A549 (cell line): Measurements from ENCODE around the gene SUB1. TPM values are rescaled to one million over a fixed set of nuclear protein-coding genes. Genes with fewer than 3 reads are reported as not detected.
A peak's percentile ranks its signal among the peaks of the same experiment; 100 is the strongest.

Experiments
- ATAC-seq, 2 experiments: fragments of 200-7000 bp in 1 of 2; fragments of >200 bp in 1 of 2; cut with Nextera tagmentation in 1 of 2; cut with Tn5 transposase in 1 of 2; 3 replicates each; pipeline versions ENCODE4 v1.8.0 to v1.9.1; 2018 to 2020; ENCODE audit warnings: mild to moderate bottlenecking in 1 of 2, moderate library complexity in 1 of 2
- CTCF ChIA-PET: fragments of 300-600 bp; sonication (Branson Sonifier 250); formaldehyde crosslinking; extraction: SDS; loops from one replicate; lab custom pipeline; 2021; ENCODE audit warnings: antibody characterized with exemption, inconsistent platforms; lab: Yijun Ruan, JAX
- POLR2A ChIA-PET: fragments of 350-600 bp; formaldehyde crosslinking; extraction: SDS; loops from one replicate; lab custom pipeline; 2021; ENCODE audit warnings: antibody characterized with exemption, inconsistent platforms; lab: Yijun Ruan, JAX
- DNase-seq, 2 experiments: peaks; one replicate each; pipeline versions ENCODE4 v3.0.0 to v3.0.0-alpha.2; 2011 to 2016; ENCODE audit warnings: low read depth in 1 of 2, low spot score in 1 of 2
- FAIRE-seq: peaks from 2 replicates; lab custom pipeline; 2011; peaks lifted over from hg19 to GRCh38; lab: Jason Lieb, UNC
- H3K27ac ChIP-seq, 2 experiments: fragments of >200 bp; sonication (Bioruptor Twin); formaldehyde crosslinking; 3 replicates each; pipeline ENCODE4 v1.5.1; 2016 to 2017
- H3K4me1 ChIP-seq: fragments of >200 bp; sonication (Bioruptor Twin); formaldehyde crosslinking; 3 replicates; pipeline ENCODE4 v1.6.1; 2016
- H3K4me2 ChIP-seq: fragments of >200 bp; sonication (Bioruptor Twin); formaldehyde crosslinking; 3 replicates; pipeline ENCODE4 v1.6.1; 2016
- H3K4me3 ChIP-seq: fragments of >200 bp; sonication (Bioruptor Twin); formaldehyde crosslinking; 3 replicates; pipeline ENCODE4 v1.5.1; 2016
- H3K9me3 ChIP-seq: fragments of >200 bp; sonication (Bioruptor Twin); formaldehyde crosslinking; 3 replicates; pipeline ENCODE4 v1.6.1; 2016
- CBX8 ChIP-seq: fragments of 200-600 bp; sonication (generic); IDR thresholded peaks from 2 replicates; pipeline ENCODE4 v1.6.1; 2016
- CHD4 ChIP-seq: fragments of 200-600 bp; sonication (generic); IDR thresholded peaks from 2 replicates; pipeline ENCODE4 v1.6.1; 2016; ENCODE audit warnings: antibody characterized with exemption, mild to moderate bottlenecking, borderline replicate concordance
- EHMT2 ChIP-seq: fragments of 200-600 bp; sonication (generic); IDR thresholded peaks from 2 replicates; pipeline ENCODE4 v1.6.1; 2016; ENCODE audit warnings: antibody characterized with exemption, low read depth, mild to moderate bottlenecking, moderate library complexity
- JUN ChIP-seq, 2 experiments: fragments of >200 bp; sonication (Bioruptor Twin); formaldehyde crosslinking; IDR thresholded peaks; 2 replicates in 1 of 2; 3 replicates in 1 of 2; pipeline ENCODE4 v1.6.1; 2016 to 2017
- JUNB ChIP-seq: fragments of >200 bp; sonication (Bioruptor Twin); formaldehyde crosslinking; IDR thresholded peaks from 2 replicates; pipeline ENCODE4 v1.6.1; 2016
- KDM1A ChIP-seq: fragments of 200-600 bp; sonication (generic); IDR thresholded peaks from 2 replicates; pipeline ENCODE4 v1.6.1; 2016; ENCODE audit warnings: low read depth, mild to moderate bottlenecking
- POLR2A ChIP-seq: IDR thresholded peaks from 2 replicates; pipeline ENCODE4 v1.6.1; 2012; ENCODE audit warnings: mild to moderate bottlenecking, low read length
- RAD21 ChIP-seq, 2 experiments: fragments of >200 bp in 1 of 2; sonication (Bioruptor Twin) in 1 of 2; formaldehyde crosslinking in 1 of 2; IDR thresholded peaks in 1 of 2; conservative IDR thresholded peaks in 1 of 2; 2 replicates in 1 of 2; 3 replicates in 1 of 2; pipeline ENCODE4 v1.6.1; 2012 to 2018; ENCODE audit warnings: inconsistent platforms in 1 of 2
- SMC3 ChIP-seq: fragments of >200 bp; sonication (Bioruptor Twin); formaldehyde crosslinking; IDR thresholded peaks from 3 replicates; pipeline ENCODE4 v1.6.1; 2018; ENCODE audit warnings: inconsistent platforms
- ZFP36 ChIP-seq: fragments of 450-650 bp; IDR thresholded peaks from 2 replicates; pipeline ENCODE4 v1.6.1; 2014; ENCODE audit warnings: borderline replicate concordance; ENCODE audit not compliant: partially characterized antibody
- ZNF302 ChIP-seq: fragments of 250-450 bp; sonication (Bioruptor Pico); IDR thresholded peaks from 2 replicates; pipeline ENCODE4 v1.9.0; 2021; ENCODE audit warnings: inconsistent platforms, mild to moderate bottlenecking, moderate library complexity
- WGBS: methylation state at CpG from one replicate; pipeline ENCODE4 v1.1.6; 2017; ENCODE audit errors: missing lambda C conversion rate; 5-methylcytosine and 5-hydroxymethylcytosine counted together
- polyA plus RNA-seq, 4 experiments: library from polyadenylated mRNA; depleted of rRNA in 3 of 4; stranded (reverse); fragments of >200 nt; fragmentation: RNase III in 1 of 4; extraction: RNeasy Plus Mini Kit Qiagen cat#74134 plus additional on column Dnase treatment in 1 of 4; gene quantifications; 2 replicates in 3 of 4; 3 replicates in 1 of 4; pipeline ENCODE4 v1.2.3, GENCODE V29; 2011 to 2017
- TF ChIP-seq, protein P1 (sequence below): fragments of >200 bp; sonication (Bioruptor Twin); formaldehyde crosslinking; IDR thresholded peaks from 3 replicates; pipeline ENCODE4 v1.6.1; 2016
- TF ChIP-seq, protein P2 (sequence below): fragments of >200 bp; sonication (Bioruptor Twin); formaldehyde crosslinking; IDR thresholded peaks from 3 replicates; pipeline ENCODE4 v1.5.1; 2016
- TF ChIP-seq, protein P3 (sequence below): fragments of 200-600 bp; sonication (generic); IDR thresholded peaks from 2 replicates; pipeline ENCODE4 v1.6.1; 2016; ENCODE audit warnings: antibody characterized with exemption, mild to moderate bottlenecking, moderate library complexity
- TF ChIP-seq, protein P4 (sequence below): IDR thresholded peaks from 2 replicates; pipeline ENCODE4 v1.6.1; 2012; ENCODE audit warnings: low read depth, borderline replicate concordance

SUB1 gene
- polyA plus RNA-seq, 2 of the 4 experiments (the other 2 are of a cell fraction) = 190 to 450 TPM

DNA sequence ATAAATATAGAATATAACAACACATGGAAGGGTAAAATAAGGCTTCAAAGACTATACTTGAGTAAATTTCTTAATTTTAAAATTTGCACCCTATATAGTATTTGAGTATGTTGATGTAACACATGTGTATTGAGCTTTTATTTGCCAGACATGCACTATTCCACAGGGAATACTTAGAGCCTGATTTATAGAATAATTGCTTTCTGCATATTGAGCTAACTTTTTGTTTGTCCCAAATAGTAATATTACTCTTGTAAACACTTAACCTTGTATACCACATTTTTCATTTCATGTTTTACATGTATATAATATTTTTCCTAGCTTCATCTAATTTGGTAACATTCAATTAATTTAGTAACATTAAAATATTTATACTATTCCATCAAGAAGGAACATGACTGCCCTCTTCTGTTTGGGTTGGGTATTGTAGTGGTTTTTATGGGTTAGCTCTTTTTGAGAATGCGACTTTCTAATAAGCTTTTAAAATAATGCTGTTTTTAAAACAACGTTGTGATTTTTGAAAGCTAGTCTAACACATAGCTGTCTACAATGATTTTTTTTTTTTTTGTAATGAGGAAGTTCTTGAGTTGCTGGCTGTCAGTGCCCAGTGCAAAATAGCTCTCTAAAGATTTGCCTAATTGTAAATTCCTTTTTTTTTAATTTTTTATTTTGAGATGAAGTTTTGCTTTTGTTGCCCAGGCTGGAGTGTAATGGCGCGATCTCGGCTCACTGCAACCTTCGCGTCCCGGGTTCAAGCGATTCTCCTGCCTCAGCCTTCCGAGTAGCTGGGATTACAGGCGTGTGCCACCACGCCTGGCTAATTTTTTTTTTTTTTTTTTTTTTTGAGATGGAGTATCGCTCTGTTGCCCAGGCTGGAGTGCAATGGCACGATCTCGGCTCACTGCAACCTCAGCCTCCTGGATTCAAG lies 4.8 kb downstream of the SUB1 start:
- Histone ChIP-seq H3K4me1 (peaks cover 19% of the 10 kb centered on the region), H3K9me3 (no peaks in the 10 kb centered on the region), H3K4me3 (no peak overlapping the region), H3K4me2 (no peak overlapping the region), H3K27ac (no peak overlapping the region)
- ChIA-PET CTCF (interaction anchor here (0.6 to 7.2 kb wide), 53 partner anchors 9 to 837 kb away, joined by 3 to 135 read pairs (median 5); no protein-coding TSS in a partner anchor), POLR2A (interaction anchor here (0.6 to 2.5 kb wide), 5 partner anchors 59 to 497 kb away, joined by 3 to 9 read pairs (median 4); partner anchors contain the start of gene ZFR)
- DNase-seq (peak in 1 of 2 experiments; percentile 62), ATAC-seq (no peak), FAIRE-seq (no peak)
- TF ChIP-seq EHMT2 (no peak), SMC3 (peak; percentile 69), RAD21 (conservative IDR thresholded peaks at IDR 0.05 in 1 of 2, IDR thresholded peaks at IDR 0.05 in 1 of 2) (peak; percentile 70 to 79), CHD4 (no peak), ZFP36 (no peak), JUNB (no peak), JUN (IDR thresholded peaks at IDR 0.05) (no peak)
- TF ChIP-seq, protein P1, sequence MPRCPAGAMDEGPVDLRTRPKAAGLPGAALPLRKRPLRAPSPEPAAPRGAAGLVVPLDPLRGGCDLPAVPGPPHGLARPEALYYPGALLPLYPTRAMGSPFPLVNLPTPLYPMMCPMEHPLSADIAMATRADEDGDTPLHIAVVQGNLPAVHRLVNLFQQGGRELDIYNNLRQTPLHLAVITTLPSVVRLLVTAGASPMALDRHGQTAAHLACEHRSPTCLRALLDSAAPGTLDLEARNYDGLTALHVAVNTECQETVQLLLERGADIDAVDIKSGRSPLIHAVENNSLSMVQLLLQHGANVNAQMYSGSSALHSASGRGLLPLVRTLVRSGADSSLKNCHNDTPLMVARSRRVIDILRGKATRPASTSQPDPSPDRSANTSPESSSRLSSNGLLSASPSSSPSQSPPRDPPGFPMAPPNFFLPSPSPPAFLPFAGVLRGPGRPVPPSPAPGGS = no peak
- TF ChIP-seq, protein P2, sequence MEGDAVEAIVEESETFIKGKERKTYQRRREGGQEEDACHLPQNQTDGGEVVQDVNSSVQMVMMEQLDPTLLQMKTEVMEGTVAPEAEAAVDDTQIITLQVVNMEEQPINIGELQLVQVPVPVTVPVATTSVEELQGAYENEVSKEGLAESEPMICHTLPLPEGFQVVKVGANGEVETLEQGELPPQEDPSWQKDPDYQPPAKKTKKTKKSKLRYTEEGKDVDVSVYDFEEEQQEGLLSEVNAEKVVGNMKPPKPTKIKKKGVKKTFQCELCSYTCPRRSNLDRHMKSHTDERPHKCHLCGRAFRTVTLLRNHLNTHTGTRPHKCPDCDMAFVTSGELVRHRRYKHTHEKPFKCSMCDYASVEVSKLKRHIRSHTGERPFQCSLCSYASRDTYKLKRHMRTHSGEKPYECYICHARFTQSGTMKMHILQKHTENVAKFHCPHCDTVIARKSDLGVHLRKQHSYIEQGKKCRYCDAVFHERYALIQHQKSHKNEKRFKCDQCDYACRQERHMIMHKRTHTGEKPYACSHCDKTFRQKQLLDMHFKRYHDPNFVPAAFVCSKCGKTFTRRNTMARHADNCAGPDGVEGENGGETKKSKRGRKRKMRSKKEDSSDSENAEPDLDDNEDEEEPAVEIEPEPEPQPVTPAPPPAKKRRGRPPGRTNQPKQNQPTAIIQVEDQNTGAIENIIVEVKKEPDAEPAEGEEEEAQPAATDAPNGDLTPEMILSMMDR = peak; percentile 81
- WGBS = 73% methylated on average over 15 of the region's 15 CpGs

DNA sequence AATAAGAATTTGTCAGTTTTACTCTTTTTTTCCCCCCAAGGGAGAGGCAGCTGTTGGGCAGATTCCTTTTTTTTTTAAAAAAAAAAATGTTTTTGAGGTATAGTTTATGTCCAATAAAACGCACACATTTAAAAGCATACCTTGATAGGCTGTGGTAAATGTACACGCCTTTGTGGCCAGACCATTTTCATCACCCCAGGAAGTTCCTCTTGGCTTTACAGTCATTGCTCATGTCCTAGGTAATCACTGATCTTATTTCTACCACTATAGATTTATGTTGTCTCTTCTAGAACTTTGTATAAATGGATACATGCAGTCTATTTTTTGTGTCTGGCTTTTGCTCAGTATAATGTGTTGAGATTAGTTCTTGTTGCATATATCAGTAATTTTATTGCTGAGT lies 9.8 kb downstream of the SUB1 start:
- FAIRE-seq (no peak), ATAC-seq (peak in 1 of 2 experiments; percentile 22; a peak in 1 of 6 replicates), DNase-seq (no peak)
- H3K4me2 ChIP-seq = 0 out of 3 replicates have a peak overlapping the region, but pooled peaks have one; percentile 1
- ChIA-PET POLR2A (no interaction called here), CTCF (interaction anchor here (1.0 kb wide), 1 partner anchor 106 kb away, joined by 3 read pairs; no protein-coding TSS in a partner anchor)
- no peak overlapping the region for H3K4me3 ChIP-seq
- WGBS = 80% methylated on average over 2 of the region's 2 CpGs
- H3K27ac ChIP-seq = no peak overlapping the region
- H3K9me3 ChIP-seq = no peaks in the 10 kb centered on the region
- TF ChIP-seq KDM1A = no peak
- H3K4me1 ChIP-seq = peaks cover 25% of the 10 kb centered on the region

DNA sequence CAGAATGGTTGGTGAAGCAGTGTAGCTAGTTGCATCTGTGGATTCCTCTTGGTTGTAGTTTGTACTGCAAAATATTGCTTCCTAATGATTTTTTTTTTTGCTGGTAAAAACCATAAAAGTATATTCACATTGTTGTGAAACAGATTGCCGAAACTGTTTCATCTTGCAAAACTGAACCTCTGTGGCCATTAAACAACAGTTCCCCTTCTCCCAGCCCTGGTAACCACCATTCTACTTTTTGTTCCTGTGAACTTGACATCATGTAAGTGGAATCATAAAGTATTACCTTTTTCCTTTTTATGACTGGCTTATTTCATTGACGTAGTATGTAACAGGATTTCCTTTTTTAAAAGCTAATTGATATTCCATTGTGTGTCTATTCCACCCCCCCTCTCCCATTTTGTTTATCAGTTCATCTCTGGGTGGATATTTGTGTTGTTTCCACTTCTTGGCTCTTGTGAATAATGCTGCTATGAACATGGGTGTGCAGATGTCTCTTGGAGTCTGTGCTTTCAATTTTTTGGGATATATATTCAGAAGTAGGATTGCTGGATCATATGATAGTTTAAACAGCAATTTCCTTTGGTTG lies 11.8 kb downstream of the SUB1 start:
- TF ChIP-seq CBX8 (no peak), POLR2A (no peak), ZNF302 (CRISPR knock-in tag) (no peak)
- TF ChIP-seq, protein P3, sequence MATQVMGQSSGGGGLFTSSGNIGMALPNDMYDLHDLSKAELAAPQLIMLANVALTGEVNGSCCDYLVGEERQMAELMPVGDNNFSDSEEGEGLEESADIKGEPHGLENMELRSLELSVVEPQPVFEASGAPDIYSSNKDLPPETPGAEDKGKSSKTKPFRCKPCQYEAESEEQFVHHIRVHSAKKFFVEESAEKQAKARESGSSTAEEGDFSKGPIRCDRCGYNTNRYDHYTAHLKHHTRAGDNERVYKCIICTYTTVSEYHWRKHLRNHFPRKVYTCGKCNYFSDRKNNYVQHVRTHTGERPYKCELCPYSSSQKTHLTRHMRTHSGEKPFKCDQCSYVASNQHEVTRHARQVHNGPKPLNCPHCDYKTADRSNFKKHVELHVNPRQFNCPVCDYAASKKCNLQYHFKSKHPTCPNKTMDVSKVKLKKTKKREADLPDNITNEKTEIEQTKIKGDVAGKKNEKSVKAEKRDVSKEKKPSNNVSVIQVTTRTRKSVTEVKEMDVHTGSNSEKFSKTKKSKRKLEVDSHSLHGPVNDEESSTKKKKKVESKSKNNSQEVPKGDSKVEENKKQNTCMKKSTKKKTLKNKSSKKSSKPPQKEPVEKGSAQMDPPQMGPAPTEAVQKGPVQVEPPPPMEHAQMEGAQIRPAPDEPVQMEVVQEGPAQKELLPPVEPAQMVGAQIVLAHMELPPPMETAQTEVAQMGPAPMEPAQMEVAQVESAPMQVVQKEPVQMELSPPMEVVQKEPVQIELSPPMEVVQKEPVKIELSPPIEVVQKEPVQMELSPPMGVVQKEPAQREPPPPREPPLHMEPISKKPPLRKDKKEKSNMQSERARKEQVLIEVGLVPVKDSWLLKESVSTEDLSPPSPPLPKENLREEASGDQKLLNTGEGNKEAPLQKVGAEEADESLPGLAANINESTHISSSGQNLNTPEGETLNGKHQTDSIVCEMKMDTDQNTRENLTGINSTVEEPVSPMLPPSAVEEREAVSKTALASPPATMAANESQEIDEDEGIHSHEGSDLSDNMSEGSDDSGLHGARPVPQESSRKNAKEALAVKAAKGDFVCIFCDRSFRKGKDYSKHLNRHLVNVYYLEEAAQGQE = no peak
- TF ChIP-seq, protein P1 = no peak
- TF ChIP-seq, protein P4, sequence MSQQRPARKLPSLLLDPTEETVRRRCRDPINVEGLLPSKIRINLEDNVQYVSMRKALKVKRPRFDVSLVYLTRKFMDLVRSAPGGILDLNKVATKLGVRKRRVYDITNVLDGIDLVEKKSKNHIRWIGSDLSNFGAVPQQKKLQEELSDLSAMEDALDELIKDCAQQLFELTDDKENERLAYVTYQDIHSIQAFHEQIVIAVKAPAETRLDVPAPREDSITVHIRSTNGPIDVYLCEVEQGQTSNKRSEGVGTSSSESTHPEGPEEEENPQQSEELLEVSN = no peak
- ChIA-PET CTCF (interaction anchor here (0.7 to 1.2 kb wide), 4 partner anchors 8 to 150 kb away, joined by 3 to 5 read pairs (median 4); no protein-coding TSS in a partner anchor), POLR2A (no interaction called here)
- no peak overlapping the region for H3K4me3 ChIP-seq
- peaks cover 29% of the 10 kb centered on the region for H3K4me1 ChIP-seq
- H3K27ac ChIP-seq = no peak overlapping the region
- DNase-seq = no peak
- no peak for FAIRE-seq
- H3K4me2 ChIP-seq = no peak overlapping the region
- 49% methylated on average over 2 of the region's 2 CpGs for WGBS
- ATAC-seq = no peak
- no peaks in the 10 kb centered on the region for H3K9me3 ChIP-seq
